HG02588 (cell line): ENCODE results near the gene ERC1.

Experiments
- ATAC-seq: cut with Tn5 transposase; IDR thresholded peaks from one replicate; pipeline ENCODE4 v1.9.1; 2021; ENCODE audit warnings: mild to moderate bottlenecking, moderate library complexity; ENCODE audit not compliant: unreplicated experiment

Gene ERC1

DNA sequence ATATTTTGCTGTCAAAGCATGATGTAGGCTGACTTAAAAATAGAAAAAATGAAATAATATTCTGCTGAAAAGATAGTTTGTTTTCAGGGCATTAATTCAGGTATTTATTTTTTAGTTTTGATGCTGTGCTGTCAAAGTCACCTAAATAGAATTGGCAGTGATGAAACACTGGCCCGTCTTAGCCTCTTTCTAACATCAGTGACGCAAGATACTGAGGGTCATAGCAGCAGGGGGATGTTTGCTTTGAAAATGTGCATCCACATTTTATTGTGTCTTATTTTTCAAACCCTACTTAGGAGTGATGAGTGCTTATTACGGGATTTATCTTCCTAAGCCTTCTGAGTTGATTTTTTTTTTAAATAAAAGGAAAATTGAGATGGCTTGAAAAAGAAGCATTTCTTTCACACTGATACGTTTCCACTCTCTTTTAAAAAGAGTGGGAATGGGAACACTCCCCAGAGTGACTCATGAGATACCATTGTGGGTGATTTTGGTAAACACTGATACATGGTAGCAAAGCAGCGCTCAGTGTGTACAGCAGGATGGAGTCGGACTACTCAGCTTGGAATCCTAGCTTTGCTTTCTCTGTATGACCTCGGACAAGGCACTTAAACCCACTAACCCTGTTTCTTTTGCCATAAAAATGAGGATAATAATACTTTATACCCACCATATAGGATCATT lies 290.8 kb downstream of the ERC1 start:
- no peak for ATAC-seq

DNA sequence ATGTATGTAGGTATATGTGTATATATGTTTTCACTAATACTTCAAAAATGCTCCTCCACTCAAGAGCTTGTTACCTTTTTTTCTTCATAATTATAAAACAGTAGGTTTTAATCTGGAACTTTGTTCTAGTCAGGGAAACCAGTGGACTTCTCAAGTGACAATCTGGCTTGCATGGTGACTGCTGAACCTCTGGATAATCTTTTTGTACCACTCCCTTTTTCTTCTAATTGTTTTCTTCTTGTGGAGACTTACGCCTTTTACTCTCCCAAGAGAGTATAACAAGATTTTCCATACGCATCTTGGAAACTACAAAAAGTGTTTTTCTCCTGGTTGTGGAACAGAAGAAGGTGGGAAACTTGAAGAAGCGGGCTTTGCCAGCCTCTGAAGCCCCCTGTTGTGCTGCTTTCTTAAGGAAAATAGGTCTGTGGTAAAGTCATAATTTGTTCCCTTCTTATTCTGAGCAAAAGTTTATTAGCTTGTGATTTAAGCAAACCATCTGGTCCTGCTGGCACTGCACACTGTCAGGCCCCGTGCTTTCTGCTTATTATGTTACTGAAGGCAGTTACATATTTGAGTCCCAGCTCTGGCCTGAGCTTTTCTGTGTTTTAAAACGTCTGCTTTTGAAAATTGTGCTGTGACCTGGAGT lies 291.8 kb downstream of the ERC1 start:
- ATAC-seq, result no peak

DNA sequence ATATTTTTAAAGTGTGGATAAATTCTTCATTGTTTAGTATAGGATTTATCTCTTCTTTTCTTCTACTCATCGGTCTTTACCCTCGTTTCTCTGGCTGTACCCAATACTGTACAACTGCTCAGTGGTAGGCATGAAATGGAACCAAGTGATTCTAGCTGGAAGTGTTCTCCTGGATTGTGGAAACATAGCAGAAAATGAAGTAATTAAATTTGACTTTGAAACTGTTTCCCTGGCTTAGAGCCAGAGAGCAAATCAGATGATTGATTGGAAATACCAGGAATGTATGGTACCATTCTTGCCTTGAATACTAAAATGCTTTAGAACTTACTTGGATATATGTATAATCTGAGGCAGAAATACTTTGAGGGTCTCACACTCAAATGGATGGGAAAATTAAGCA lies 292.3 kb downstream of the ERC1 start:
- ATAC-seq, result no peak

GRCh38 chr12:1284611-1285010 lies 293.6 kb downstream of the ERC1 start:
- ATAC-seq, result no peak

DNA sequence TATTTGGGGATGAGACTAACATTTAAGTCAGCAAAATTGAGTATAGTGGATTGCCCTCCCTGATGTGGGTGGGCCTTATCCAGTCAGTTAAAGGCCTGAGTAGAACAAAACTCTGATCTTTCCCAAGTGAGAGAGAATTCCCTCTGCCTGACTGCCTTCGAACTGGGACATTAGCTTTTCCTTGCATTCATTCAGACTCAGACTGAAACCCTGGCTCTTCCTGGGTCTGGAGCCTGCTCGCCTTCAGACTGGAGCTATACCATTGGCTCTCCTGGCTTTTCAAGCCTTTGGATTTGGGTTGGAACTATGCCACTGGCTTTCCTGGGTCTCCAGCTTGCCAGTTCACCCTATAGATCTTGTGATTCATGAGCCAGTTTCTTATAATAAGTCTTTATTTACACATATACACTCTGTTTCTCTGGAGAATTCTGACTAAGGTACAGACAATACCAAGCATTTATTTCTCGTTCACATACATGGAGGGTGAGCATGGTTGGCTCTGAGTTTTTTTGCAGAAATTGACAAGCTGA lies 296.5 kb downstream of the ERC1 start:
- no peak for ATAC-seq

- ATAC-seq, result no peak
These were observed 297.3 kb downstream of the ERC1 start for GRCh38 chr12:1288333-1288732.

GRCh38 chr12:1289371-1290155 lies 298.5 kb downstream of the ERC1 start:
- no peak for ATAC-seq

- ATAC-seq, result no peak
These were observed 299.7 kb downstream of the ERC1 start for GRCh38 chr12:1290716-1291115.

GRCh38 chr12:1291601-1292332 lies 300.7 kb downstream of the ERC1 start:
- no peak for ATAC-seq

GRCh38 chr12:1293901-1294300 lies 302.9 kb downstream of the ERC1 start:
- ATAC-seq, result no peak

GRCh38 chr12:1297206-1297605 lies 306.2 kb downstream of the ERC1 start:
- no peak for ATAC-seq

DNA sequence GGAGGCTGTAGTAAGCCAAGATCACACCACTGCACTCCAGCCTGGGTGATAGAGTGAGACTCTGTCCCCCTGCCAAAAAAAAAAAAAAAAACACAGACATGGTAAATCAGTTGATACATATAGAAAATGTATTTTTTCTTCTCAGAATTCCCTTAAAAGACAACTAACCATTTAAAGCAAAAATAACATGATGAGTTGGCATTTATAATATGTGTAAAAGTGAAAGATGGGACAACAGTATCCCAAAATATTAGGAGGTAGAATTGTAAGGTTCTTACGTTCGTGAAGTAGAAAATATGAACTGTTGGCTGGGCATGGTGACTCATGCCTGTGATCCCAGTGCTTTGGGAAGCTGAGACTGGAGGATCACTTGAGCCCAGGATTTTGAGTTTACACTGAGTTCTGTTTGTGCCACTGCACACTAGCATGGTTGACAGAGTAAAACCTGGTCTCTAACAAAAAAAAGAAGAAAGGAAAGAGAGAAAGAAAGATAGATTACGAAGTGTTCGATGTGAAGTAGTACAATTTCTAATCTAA lies 306.7 kb downstream of the ERC1 start:
- no peak for ATAC-seq

DNA sequence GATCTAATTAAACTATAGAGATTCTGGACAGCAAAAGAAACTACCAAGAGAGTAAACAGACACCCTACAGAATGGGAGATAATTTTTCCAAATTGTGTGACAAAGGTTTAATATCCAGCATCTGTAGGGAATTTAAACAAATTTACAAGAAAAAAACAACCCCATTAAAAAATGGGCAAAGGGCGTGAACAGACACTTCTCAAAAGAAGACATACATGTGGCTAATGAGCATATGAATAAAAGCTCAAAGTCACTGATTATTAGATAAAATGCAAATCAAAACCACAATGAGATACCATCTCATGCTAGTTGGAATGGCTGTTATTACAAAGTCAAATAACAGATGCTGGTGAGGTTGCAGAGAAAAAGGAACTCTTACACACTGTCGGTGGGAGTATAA lies 309.4 kb downstream of the ERC1 start:
- ATAC-seq, result no peak

DNA sequence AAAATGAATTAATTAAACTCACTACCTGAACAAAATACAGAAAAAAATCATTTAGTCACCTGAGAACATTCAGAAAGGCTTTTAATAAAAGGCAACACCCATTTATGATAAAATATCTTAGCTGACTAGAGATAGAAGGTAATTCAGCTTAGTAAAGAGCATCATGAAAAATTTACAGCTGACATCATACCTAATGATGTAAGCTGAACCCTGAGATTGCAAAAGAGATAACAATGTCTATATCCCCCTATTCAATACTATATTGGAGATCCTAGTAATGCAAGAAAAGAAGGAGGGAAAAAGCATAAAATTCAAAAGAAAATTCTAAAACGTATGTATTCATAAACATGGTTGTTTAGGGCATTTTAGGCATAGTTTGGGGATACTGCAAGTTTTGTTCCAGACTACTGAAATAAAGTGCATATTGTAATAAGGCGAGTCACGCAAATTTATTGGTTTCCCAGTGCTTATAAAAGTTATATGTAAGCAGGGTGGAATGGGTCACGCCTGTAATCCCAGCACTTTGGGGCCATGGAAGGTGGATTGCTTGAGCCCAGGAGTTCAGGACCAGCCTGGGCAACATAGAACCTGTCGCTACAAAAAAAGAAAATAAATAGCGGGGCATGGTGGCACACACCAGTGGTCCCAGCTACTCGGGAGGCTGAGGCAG lies 311.3 kb downstream of the ERC1 start:
- no peak for ATAC-seq

GRCh38 chr12:1305063-1305434 lies 314.0 kb downstream of the ERC1 start:
- no peak for ATAC-seq

GRCh38 chr12:1305791-1306500 lies 314.9 kb downstream of the ERC1 start:
- no peak for ATAC-seq

DNA sequence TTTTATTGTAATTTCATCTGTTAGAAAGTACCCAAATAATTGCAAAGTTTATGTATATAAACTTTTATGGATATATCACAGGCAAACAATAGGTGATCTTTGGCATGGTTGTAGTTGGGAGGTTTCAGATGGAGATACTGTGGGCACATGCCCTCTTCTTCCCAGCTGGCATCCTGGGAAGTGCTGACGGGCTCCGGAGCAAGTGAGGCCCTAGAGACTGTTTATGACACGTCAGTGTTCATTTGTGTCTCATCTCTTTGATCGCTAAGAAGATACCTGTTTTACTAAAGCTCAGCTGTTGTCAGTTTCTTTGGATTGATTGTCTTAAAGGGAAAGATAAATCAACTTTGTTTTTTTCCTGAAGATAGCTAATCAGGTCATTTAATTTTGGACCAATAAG lies 315.8 kb downstream of the ERC1 start:
- no peak for ATAC-seq

- ATAC-seq, result no peak
These were observed 316.8 kb downstream of the ERC1 start for GRCh38 chr12:1307796-1308195.

DNA sequence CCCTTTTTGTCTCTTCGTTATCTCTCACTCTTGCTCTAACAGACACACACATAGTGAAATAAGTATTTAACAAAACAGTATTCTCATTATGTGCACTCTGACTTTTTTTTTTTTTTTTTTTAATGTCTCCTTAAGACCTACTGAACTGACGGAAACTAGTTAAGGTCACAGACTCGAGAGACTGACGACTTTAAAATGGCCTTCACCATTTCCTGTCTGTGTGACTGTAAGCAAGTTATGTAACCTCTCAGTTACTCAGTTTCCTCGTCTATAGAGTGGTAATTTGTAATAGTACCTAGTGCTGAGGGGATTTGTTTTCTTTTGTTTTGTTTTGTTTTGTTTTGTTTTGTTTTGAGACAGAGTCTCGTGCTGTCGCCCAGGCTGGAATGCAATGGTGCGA lies 318.6 kb downstream of the ERC1 start:
- ATAC-seq, result no peak

GRCh38 chr12:1310653-1311052 lies 319.6 kb downstream of the ERC1 start:
- no peak for ATAC-seq
